Cardiac muscle cell (in vitro differentiated cells and primary cell): ENCODE data around the gene KBTBD8. TPM values are rescaled to one million over a fixed set of nuclear protein-coding genes. Genes with fewer than 3 reads are reported as not detected.

ENCODE experiments used
- DNase-seq, 2 donors: peaks; one replicate each; pipeline versions ENCODE4 v3.0.0 to v3.0.0-alpha.2; 2010 to 2017; ENCODE audit warnings: low read depth in 1 of 2, low spot score in 1 of 2
- H3K27ac ChIP-seq: fragments of 200-600 bp; sonication (generic); 2 replicates; pipeline ENCODE4 v1.5.1; 2016
- H3K27me3 ChIP-seq: fragments of 200-600 bp; sonication (generic); 2 replicates; pipeline ENCODE4 v1.6.0; 2016; ENCODE audit warnings: control low read depth
- H3K36me3 ChIP-seq: fragments of 200-600 bp; sonication (generic); 2 replicates; pipeline ENCODE4 v1.5.1; 2016; ENCODE audit warnings: control low read depth
- H3K4me1 ChIP-seq: fragments of 200-600 bp; sonication (generic); 2 replicates; pipeline ENCODE4 v1.8.1; 2017; ENCODE audit warnings: low read depth, mild to moderate bottlenecking, mixed run types
- H3K4me3 ChIP-seq: fragments of 200-600 bp; sonication (generic); 2 replicates; pipeline ENCODE4 v1.5.1; 2016; ENCODE audit warnings: mild to moderate bottlenecking
- H3K9me3 ChIP-seq: fragments of 200-600 bp; sonication (generic); 2 replicates; pipeline ENCODE4 v1.5.1; 2017; ENCODE audit warnings: low read depth, mild to moderate bottlenecking, control low read depth
- CTCF ChIP-seq: IDR thresholded peaks from 2 replicates; pipeline ENCODE4 v1.5.1; 2012; ENCODE audit warnings: low read depth, mild to moderate bottlenecking, low read length
- polyA plus RNA-seq: library from polyadenylated mRNA; unstranded; fragments of >200 nt; fragmentation: Nextera tagmentation; extraction: Ambion mirVana; gene quantifications from 2 replicates; pipeline ENCODE4 v1.2.1, GENCODE V29; 2016
- total RNA-seq: library from RNA; depleted of rRNA; stranded (reverse); fragments of >200 nt; gene quantifications from 2 replicates; pipeline ENCODE4 v1.2.3, GENCODE V29; 2016

Gene KBTBD8
- total and polyA plus RNA-seq, 2 experiments from 2014 or later: 4.3 to 13.8 TPM

GRCh38 chr3:66971891-66972551 is 26.1 kb upstream of the KBTBD8 start:
- Histone ChIP-seq H3K4me1 (no peaks in the 10 kb centered on the region), H3K36me3 (no peaks in the 10 kb centered on the region), H3K9me3 (no peaks in the 10 kb centered on the region), H3K27ac (no peak overlapping the region), H3K27me3 (no peaks in the 10 kb centered on the region), H3K4me3 (no peak overlapping the region)
- DNase-seq: peak; percentile 85 to 93
- peak; percentile 85 for TF ChIP-seq CTCF

GRCh38 chr3:66980791-66981190 is 17.3 kb upstream of the KBTBD8 start:
- Histone ChIP-seq H3K27me3 (no peaks in the 10 kb centered on the region), H3K36me3 (no peaks in the 10 kb centered on the region)
- no peak for DNase-seq

GRCh38 chr3:66983101-66983500 is 15.0 kb upstream of the KBTBD8 start:
- Histone ChIP-seq H3K4me1 (no peaks in the 10 kb centered on the region), H3K9me3 (no peaks in the 10 kb centered on the region), H3K27ac (no peak overlapping the region), H3K4me3 (no peak overlapping the region), H3K36me3 (no peaks in the 10 kb centered on the region), H3K27me3 (no peaks in the 10 kb centered on the region)
- TF ChIP-seq CTCF: no peak
- no peak for DNase-seq

More at GRCh38 chr3:66980791-66981190, 17.3 kb upstream of the KBTBD8 start:
- no peak for TF ChIP-seq CTCF
- Histone ChIP-seq H3K9me3 (no peaks in the 10 kb centered on the region), H3K4me3 (no peak overlapping the region), H3K27ac (no peak overlapping the region), H3K4me1 (no peaks in the 10 kb centered on the region)

- TF ChIP-seq CTCF: no peak
These were observed 12.7 kb upstream of the KBTBD8 start for GRCh38 chr3:66985336-66985920.

GRCh38 chr3:66986406-66986805 is 11.7 kb upstream of the KBTBD8 start:
- H3K4me3 ChIP-seq: no peak overlapping the region
- no peaks in the 10 kb centered on the region for H3K36me3 ChIP-seq
- no peaks in the 10 kb centered on the region for H3K9me3 ChIP-seq
- H3K27me3 ChIP-seq: no peaks in the 10 kb centered on the region
- H3K4me1 ChIP-seq: peaks cover 10% of the 10 kb centered on the region
- DNase-seq: no peak
- TF ChIP-seq CTCF: no peak
- no peak overlapping the region for H3K27ac ChIP-seq

More at GRCh38 chr3:66985336-66985920, 12.7 kb upstream of the KBTBD8 start:
- Histone ChIP-seq H3K27ac (no peak overlapping the region), H3K4me3 (no peak overlapping the region), H3K27me3 (no peaks in the 10 kb centered on the region), H3K36me3 (no peaks in the 10 kb centered on the region), H3K4me1 (peaks cover 10% of the 10 kb centered on the region), H3K9me3 (no peaks in the 10 kb centered on the region)
- no peak for DNase-seq
